Measurements from ENCODE around the gene THAP2.
A peak's percentile ranks its signal among the peaks of the same experiment; 100 is the strongest.

The THAP2 gene

GRCh38 chr12:71663561-71664410, at the start of gene THAP2, which contains the start of gene ZFC3H1:
Gene THAP2 (plus strand): TSS chr12:71664301. CDS start chr12:71664510, 209 bp downstream.
Gene ZFC3H1 (minus strand): TSS chr12:71663848. CDS start chr12:71663610, 238 bp downstream.
- DNase-seq: peak; percentile 85

GRCh38 chr12:71621938-71622337, 42.2 kb upstream of the THAP2 start:
- DNase-seq: no peak

- no peak for DNase-seq
Observed at GRCh38 chr12:71625476-71625875, 38.6 kb upstream of the THAP2 start.

GRCh38 chr12:71626098-71626497, 38.0 kb upstream of the THAP2 start:
- no peak for DNase-seq

GRCh38 chr12:71626768-71627167, 37.3 kb upstream of the THAP2 start:
- DNase-seq: no peak

GRCh38 chr12:71627438-71628002, 36.6 kb upstream of the THAP2 start:
- no peak for DNase-seq

- no peak for DNase-seq
Observed at GRCh38 chr12:71636704-71637115, 27.4 kb upstream of the THAP2 start.

- DNase-seq: no peak
Observed at GRCh38 chr12:71638499-71638898, 25.6 kb upstream of the THAP2 start.

- DNase-seq: no peak
Observed at GRCh38 chr12:71639341-71639760, 24.8 kb upstream of the THAP2 start.

- DNase-seq: no peak
Observed at GRCh38 chr12:71640316-71640715, 23.8 kb upstream of the THAP2 start.

GRCh38 chr12:71641390-71641789, 22.7 kb upstream of the THAP2 start:
- no peak for DNase-seq

- DNase-seq: no peak
Observed at GRCh38 chr12:71642264-71642663, 21.8 kb upstream of the THAP2 start.

GRCh38 chr12:71645268-71645667, 18.8 kb upstream of the THAP2 start:
- DNase-seq: no peak

- no peak for DNase-seq
Observed at GRCh38 chr12:71646512-71646911, 17.6 kb upstream of the THAP2 start.

GRCh38 chr12:71648537-71648936, 15.6 kb upstream of the THAP2 start:
- no peak for DNase-seq

- no peak for DNase-seq
Observed at GRCh38 chr12:71649401-71649800, 14.7 kb upstream of the THAP2 start.

GRCh38 chr12:71652656-71653055, 11.4 kb upstream of the THAP2 start:
- no peak for DNase-seq

GRCh38 chr12:71653137-71653536, 11.0 kb upstream of the THAP2 start:
- DNase-seq: no peak

GRCh38 chr12:71654200-71654599, 9.9 kb upstream of the THAP2 start:
- no peak for DNase-seq

GRCh38 chr12:71655495-71655894, 8.6 kb upstream of the THAP2 start:
- DNase-seq: no peak

- DNase-seq: no peak
Observed at GRCh38 chr12:71655907-71656306, 8.2 kb upstream of the THAP2 start.

- no peak for DNase-seq
Observed at GRCh38 chr12:71656740-71657139, 7.4 kb upstream of the THAP2 start.

GRCh38 chr12:71661977-71662530, 2.0 kb upstream of the THAP2 start:
- no peak for DNase-seq

Measured in activated T-cell treated with anti-CD3 and anti-CD28 coated beads, Interleukin-2, amount 50 U/mL, for 1 hour (primary cell).